GOT3 (cell line): Measurements from ENCODE around the gene PPP2R3A.

Experiments
- DNase-seq: peaks from one replicate; lab custom pipeline; 2025; ENCODE audit warnings: mixed read lengths; lab: John Stamatoyannopoulos, UW

The PPP2R3A gene

GRCh38 chr3:136195258-136196063, 229.9 kb downstream of the PPP2R3A start:
- DNase-seq: peak; percentile 51

GRCh38 chr3:136196064-136196400, 230.5 kb downstream of the PPP2R3A start, which contains the start of gene MSL2:
Gene MSL2 (minus strand): TSS chr3:136196335. CDS start chr3:136195113, 1,222 bp downstream.
- DNase-seq: peak; percentile 93

- DNase-seq: peak; percentile 99
Measured at GRCh38 chr3:136196401-136197158, 231.1 kb downstream of the PPP2R3A start.

GRCh38 chr3:136197159-136197793, 231.7 kb downstream of the PPP2R3A start:
- DNase-seq: no peak
